Left colon (tissue), 2 donors: ENCODE measurements around the gene SETDB1. TPM values are rescaled to one million over a fixed set of nuclear protein-coding genes. Genes with fewer than 3 reads are reported as not detected.
A peak's percentile ranks its signal among the peaks of the same experiment; 100 is the strongest.

ENCODE experiments used
- ATAC-seq: fragments of 200-7000 bp; cut with Tn5 transposase; one replicate; pipeline ENCODE4 v1.9.1; 2020; ENCODE audit warnings: mild to moderate bottlenecking, moderate library complexity
- DNase-seq, 2 donors: peaks; one replicate each; pipeline ENCODE4 v3.0.0-alpha.2; 2020
- intact Hi-C, 2 donors: fragments of 100-400 bp; cut with DNase I in 1 of 2; cut with micrococcal nuclease in 1 of 2; formaldehyde crosslinking; loops; one replicate each; pipeline versions ENCODE4 v1.11.2 to v1.14.0; 2022; cut with DNase I, micrococcal nuclease
- total RNA-seq, 2 donors: library from RNA; stranded (reverse); fragmentation: NEBNext Ultra II Directional; extraction: Animal tissue kit (Norgen Biotek cat#: 25700); gene quantifications; one replicate each; pipeline ENCODE4 v1.2.1, GENCODE V29; 2021
- donor health status: DM: no; HTN: no; CAD: no.
- donor health status: DM: yes; HTN: yes; CAD: no.

The SETDB1 gene
- total RNA-seq, 2 donors from 2014 or later = 35.7 to 38.9 TPM

DNA sequence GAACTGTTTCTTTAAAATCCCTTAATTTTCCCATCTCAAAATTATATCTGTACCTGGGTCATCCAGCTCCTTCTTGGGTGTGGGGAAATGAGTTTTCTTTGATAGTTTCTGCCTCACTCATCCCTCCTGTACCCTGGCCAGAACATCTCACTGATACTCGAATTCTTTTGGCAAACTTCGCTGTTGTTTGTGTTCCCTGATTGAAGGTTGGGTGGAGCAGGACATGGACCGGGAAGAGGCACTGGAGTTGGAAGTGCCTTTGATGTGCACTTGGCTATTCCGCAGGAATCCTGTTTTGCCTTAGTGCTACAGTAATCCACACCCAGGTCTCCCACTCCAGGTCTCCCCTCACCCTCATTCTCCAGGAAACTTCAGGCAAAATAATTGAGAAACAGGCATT, 69.3 kb downstream of the SETDB1 start:
- peak; percentile 5 for ATAC-seq
- intact Hi-C loops = no loop called here
- no peak for DNase-seq

DNA sequence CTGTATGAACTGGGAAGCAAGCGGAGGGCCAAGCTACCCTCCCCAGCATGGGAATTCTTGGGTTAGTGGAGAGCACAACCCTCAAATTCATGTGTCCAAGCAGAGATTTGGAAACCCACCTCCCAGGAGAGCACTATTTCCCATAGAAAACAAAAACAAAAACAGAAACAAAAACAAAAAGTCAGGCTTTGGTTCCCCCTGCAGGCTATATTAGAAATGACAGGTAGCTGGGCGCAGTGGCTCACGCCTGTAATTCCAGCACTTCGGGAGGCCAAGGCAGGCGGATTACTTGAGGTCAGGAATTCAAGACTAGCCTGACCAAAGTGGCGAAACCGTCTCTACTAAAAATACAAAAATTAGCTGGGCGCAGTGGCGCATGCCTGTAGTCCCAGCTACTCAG, 69.7 kb downstream of the SETDB1 start:
- no peak for DNase-seq
- ATAC-seq = peak; percentile 68

DNA sequence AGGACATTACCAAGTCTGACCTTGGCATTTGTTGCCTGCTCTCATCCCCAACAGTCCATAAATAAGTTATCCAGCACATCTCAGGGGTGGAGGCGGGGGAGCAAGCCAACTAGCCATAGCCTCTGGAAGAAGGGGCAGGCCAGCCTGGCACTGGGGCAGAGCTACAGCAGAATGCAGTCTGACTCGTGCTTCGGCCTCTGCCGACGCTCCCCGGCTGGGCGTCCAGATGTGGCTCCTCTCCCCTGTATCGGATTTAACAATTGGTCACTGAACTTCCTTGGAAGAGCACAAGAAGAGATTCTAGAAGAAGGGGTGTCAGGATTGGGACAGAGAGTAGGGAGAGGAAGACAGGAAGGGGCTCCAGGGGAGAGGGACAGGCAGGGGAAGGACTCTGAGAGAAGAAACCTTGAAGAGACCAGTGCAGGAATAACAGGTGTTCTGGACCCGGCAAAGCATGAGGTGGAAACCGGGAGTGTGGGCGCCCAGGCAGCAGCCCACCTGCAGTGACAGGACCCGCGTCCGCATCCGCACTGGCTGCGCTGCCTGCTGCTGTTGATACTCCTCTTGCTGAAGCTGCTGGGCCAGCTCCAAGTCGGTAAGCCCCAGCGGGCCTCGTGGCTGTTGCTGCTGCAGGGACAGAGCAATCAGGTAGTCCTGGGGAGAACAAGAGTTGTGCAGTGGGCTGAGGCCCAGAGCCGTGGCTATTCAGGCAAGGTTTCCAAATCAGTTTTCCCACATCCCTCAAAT, 71.1 kb downstream of the SETDB1 start:
- DNase-seq (no peak), ATAC-seq (no peak)
- intact Hi-C loops = no loop called here

More for the DNA sequence above, 69.7 kb downstream of the SETDB1 start:
- intact Hi-C loops = no loop called here

DNA sequence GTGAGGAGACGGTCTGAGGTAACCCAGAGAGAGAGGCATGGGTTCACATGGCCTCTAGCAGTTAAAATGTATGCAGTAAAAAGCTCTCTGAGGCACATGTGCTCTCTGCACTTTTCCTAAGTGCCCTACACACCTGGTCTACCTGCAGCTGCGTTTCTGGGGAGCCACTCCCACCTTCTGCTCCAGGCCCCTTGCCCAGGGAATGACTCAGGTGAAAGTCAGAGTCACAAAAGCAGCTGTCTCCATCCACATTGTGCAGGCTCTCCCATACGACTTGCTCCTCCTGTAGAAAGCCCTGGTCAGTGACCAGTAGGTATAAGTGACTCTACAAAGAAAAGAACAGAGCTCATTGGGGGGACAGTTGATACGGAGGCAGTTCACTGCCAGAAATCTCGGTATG, 71.8 kb downstream of the SETDB1 start:
- ATAC-seq = no peak
- intact Hi-C loops = no loop called here
- DNase-seq = no peak

DNA sequence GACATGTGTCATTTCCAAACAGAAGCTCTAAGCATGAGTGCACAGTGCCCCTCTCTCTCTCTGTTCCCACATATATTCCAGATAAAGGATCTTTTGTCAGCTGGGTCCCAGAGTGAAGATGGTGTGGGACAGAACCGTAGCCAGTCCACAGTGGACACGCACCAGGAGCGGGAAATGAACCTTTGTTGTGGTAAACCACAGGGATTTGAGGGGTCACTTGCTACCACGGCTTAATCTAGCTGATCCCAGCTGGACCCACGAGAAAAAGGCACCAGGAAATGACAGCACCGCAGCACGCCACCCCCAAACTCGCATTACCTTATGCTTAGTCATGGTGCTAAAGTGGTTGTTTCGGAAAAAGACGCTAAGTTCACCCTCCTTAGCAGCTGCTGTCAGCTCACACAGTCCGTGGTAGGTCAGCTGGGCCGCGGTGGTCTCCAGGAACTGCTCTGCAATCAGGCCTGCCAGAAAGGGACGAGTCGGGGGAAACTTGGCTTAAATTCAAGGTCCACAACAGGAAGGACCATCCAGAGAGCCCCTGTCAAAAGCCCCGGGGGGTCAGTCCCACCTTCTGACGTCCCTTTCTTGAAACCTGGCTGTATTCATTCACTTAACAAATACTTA, 73.0 kb downstream of the SETDB1 start:
- ATAC-seq (no peak), DNase-seq (no peak)
- intact Hi-C loops = no loop called here

DNA sequence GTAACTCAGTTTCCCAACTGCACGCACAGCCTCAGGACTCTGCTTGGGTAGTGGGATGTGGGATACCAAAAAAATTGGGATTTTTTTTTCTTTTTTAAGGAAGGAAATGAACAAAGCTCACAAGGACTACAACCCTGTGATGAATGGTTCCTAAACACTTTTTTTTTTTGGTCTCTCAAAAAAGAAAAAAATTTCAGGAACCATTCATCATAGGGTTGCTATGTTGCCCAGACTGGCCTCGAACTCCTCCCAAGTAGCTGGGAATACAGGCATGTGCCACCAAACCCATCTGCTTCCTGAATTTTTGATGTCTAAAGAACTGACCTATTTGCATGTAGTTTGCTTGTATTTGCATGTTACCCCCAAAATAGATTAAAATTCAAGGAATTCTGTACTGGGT, 73.8 kb downstream of the SETDB1 start:
- ATAC-seq (no peak), DNase-seq (no peak)
- intact Hi-C loops = loop anchor here in 1 of 2 donors (5.0 kb wide), 1 partner anchor 173 kb away; no protein-coding TSS in a partner anchor

DNA sequence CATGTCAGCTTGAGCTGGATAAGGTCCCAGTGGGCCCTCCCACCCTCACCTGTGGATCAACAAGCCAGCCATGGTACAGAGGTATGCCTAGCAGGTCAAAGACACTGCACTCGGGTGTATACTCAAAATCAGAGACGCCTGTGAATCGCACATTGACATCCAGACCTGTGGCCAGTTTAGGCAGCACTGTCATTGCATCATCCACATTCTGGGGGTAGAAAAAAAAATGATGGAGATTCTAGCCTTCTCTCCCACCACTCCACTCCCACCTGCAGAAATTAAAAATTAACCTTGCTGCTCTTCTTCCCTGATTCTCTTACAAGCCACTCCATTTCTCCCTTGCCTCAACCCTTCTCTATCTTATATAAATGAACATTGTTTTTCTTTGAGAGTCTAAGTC, 74.2 kb downstream of the SETDB1 start:
- intact Hi-C loops = loop anchor here in 1 of 2 donors (5.0 kb wide), 1 partner anchor 173 kb away; no protein-coding TSS in a partner anchor
- ATAC-seq (no peak), DNase-seq (no peak)

DNA sequence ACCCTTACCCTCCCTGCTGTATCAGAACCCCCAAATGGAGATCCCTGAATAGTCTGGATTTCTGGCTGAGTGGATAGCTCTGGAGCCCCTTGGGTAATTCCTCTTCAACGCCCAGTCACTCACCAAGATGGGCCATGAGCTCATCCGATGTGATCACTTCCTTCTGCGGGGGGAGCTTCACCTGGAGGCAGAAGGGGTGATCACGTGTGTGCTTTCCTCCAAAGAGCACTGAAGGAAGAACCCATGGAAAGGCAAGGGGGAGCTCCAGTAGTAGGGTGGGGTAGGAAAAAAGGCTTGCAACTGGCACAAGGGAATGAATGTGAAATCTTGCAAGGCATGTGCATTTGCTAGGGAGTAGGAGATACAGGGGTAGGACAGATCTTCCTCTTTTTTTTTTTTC, 75.4 kb downstream of the SETDB1 start:
- DNase-seq (no peak), ATAC-seq (no peak)
- intact Hi-C loops = loop anchor here in 1 of 2 donors (5.0 kb wide), 1 partner anchor 174 kb away; no protein-coding TSS in a partner anchor

DNA sequence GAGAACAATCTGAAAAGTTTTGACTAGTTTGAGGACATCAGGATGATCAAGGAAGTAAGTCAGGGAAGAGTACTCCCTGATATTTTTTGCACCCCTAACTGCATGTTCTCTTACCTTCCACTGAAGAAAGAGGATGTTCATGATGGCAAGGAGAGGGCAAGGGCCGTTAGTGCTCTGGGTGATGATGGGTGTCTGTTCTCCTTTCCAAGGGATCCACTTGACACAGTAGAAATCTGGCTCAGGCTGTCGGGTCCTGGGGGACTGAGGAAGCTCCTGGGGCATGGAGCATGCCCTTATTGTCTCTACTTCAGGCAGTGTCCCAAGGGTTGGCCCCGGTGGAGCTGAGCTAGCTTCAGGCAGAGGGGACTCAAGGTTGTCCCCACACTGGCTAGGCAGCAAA, 75.9 kb downstream of the SETDB1 start:
- intact Hi-C loops = loop anchor here in 1 of 2 donors (5.0 kb wide), 1 partner anchor 175 kb away; no protein-coding TSS in a partner anchor
- ATAC-seq (no peak), DNase-seq (no peak)

DNA sequence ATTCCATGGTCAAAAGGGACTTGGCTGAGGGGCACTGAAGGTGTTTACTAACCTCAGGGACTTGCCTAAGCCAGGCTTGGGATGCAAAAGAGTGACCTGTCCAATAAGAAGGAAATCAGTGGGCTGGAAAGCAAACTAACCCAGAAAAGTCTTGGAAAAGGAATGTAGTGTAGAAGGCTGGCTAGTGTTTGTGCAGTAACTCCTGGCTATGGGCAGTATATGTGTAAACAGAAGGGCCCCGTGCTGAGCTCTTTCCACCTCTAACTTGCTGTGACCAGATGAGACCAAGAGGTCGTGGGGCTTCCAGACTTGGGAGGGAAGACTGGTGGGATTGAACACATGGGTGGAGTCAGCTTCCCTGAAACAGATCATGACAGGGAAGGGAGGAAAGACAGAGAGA, 76.4 kb downstream of the SETDB1 start:
- DNase-seq (no peak), ATAC-seq (no peak)
- intact Hi-C loops = loop anchor here in 1 of 2 donors (5.0 kb wide), 1 partner anchor 175 kb away; no protein-coding TSS in a partner anchor

DNA sequence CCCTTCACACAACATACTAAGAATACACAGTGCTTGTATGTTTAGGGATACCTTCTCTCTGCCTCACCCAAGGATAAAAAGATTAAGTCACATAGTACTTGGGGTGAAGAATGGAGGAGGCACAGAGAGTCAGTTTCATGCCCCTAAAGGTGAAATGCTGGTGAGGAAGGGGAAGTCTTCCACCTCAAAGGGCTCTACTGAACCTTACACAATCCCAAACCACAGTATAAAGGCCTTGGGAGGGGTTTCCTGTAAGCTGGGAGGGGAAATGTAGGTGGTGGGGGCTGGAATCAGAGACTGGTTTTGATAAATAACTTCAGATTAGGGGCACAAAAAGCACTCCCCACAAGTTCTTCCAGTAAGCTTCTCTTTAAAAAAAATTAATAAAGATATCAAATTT, 77.0 kb downstream of the SETDB1 start:
- intact Hi-C loops = loop anchor here in 1 of 2 donors (5.0 kb wide), 1 partner anchor 176 kb away; no protein-coding TSS in a partner anchor
- ATAC-seq = no peak
- DNase-seq = no peak

DNA sequence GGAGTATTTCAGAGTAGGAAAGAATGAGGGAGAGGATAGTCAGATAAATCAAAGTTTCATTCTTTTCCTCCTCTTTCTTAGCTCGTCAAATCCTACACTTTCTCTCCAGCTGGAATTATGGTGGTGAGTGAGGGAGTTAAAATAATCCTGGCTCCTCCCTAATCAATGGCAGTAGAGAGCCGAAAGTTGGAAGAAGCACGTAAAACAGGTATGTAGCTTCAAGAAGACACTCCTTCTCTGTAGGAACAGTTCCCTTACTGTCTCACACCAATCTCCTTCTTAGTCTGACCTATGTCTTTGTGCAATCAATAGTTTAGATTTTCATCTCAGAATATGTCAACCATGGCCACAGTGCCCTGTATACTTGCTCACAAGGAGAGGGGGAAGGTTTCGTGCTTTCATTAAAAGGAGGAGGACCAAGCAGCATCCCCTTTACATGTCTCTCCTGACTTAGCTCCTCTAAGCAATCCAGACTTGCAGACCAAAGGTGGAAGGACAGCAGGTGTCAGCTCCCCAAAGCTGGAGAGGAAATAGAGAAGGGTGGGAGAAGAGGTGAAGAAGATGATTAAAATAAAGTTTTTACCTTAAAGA, 79.7 kb downstream of the SETDB1 start:
- ATAC-seq (peak; percentile 2), DNase-seq (no peak)
- intact Hi-C loops = no loop called here

DNA sequence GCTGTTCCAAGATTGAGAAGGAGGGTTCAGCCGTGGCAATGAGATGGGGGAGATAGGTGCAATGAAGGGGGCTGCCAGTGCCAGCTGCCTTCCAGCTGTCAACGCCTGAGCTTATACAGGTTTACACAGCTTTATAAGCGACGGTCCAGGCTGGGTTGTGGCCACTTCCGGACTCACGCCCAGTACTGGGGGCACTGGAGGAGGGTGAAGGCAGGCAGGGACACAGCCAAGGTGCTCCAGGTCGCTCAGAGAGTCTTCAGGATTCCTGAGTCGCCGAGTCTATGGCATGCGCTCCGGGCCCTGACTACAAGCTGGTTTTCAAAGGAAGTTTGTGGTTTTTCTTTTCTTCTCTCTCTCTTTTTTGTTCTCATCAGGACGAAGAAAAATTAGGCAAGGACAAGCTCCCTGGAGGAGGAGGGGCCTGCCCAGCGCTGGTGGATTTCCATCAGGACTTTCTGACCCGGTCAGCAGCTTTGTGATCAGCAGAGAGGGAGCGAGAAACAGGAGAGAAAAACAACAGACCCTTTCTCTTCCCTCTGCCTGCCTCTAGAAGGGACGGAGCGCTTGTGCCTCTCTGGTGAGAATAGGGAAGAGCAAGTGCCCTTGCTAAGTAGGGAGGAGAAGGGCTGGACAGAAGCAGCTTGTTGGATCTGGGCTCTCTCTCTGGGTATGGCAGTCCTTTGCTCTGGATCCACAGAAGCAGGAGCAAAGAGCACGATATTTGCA, 80.3 kb downstream of the SETDB1 start, which contains the start of gene MINDY1:
TSS of gene MINDY1 (minus strand) at position 576 of the 726 bp plus-strand sequence. CDS start 4,285 bp downstream, outside the sequence.
- peak; percentile 80 to 84 for DNase-seq
- peak; percentile 67 for ATAC-seq
- intact Hi-C loops = no loop called here

DNA sequence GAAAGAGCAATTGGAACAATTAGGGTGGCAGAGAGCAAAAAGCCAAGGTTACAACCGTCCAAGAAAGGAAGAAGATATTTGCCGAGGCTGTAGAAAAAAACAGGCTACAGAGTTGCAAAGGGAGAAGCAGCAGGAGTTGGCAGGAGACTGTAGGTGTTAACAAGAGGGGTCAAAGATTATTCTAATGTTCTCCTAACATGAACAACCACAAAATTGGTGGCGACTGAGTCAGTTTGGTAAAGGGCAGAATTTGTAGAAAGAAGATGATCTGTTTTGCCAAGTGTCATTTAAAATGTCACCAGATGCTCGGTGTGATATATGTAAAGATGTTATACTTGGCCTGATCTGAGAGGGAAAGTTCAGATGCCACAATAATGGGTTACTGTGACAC, 81.7 kb downstream of the SETDB1 start:
- ATAC-seq (no peak), DNase-seq (no peak)
- intact Hi-C loops = no loop called here

DNA sequence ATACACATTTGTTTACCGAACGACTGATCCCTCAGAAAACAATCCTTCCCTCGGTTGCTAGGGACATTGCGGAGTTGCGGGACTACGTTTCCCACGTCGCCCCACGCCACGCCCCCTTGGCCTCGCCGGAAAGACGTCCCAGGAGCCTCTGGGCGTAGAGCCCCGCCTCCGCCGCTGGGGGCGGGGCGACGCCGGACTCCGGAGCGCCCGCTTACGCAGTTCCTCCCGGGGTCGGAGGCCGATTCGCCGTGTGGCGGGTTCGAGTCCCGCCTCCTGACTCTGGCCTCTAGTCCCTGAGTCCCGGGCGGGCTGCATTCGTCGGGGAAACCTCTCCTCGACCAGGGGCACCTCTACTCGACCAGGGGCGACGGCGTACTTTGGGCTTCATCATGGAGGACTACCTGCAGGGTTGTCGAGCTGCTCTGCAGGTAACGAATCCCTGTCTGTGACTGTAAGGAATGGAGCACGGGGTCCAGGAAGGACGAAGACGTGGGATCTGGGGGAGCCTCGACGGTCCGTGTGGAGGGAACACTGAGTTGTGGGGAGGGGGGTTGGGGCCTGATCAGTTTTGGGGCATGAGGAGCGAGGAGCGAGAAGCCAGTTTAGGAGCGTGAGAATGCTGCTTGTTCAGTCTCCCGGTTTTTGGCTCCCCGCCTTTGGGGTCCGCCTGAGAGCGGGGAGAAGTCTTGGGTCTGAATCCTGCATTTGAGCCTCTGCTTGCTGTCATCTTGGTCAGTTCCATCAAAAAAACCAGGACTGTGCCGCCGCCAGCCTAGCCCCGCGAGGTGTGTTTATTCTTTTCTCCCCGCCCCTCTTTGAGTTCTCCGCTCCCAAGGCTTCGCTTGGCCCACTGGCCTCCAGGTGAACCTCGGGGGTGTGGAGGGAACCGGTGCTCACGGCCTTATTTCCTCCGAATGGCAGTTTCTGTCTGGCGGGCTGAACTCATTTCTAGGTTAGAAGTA, 82.4 kb downstream of the SETDB1 start, which contains the start of gene PRUNE1:
TSS of gene PRUNE1 (plus strand) at position 206 of the 962 bp plus-strand sequence. CDS start at position 390, 184 bp downstream.
- peak; percentile 76 for ATAC-seq
- intact Hi-C loops = no loop called here
- peak; percentile 97 to 99 for DNase-seq

DNA sequence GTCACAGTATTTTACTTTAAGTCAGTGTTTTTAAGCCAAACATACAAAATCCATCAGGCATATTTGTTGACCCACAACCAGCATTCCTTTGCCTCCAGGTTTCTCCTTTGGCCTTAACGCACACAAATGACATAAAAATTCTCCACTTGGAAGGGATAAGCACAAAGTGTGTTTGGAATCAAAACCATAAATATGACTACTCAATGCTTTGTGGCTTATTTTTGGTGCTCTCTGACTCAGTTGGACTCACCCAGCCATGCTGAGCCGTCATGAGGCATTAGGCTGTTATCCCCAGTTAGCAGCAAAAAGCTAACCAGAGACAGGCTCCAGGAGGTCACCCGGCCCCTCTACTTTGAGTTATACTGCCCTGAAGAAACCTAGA, 83.0 kb downstream of the SETDB1 start:
- DNase-seq = no peak
- no peak for ATAC-seq

DNA sequence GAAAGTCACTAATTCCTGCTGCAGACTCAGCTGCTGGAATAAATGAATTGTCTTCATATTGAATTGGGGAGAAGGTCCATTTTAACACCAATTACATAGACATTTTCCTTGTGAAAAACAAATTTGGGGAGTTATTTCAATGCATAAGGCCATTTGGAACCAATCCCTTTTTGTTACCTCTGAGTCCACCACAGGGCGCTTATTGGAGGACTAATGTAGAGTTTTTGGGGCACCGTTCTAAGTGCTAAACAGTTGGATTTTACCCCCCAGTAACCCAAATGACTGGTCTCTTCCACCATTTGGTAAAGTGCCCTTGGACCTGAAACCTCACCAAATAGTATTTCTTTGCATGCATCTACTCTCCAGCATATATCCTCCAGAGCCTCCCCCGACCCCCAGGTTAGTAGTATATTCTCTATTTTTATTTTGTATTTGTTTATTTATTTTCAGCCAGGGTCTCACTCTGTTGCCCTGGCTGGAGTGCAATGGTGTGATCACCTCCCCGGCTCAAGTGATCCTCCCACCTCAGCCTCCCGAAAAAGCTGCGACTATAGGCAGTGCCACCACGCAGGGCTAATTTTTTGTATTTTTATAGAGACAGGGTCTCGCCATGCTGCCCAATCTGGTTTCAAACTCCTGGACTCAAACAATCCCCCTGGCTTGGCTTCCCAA, 83.6 kb downstream of the SETDB1 start:
- intact Hi-C loops = no loop called here
- DNase-seq (no peak), ATAC-seq (no peak)

More for the DNA sequence above, 83.0 kb downstream of the SETDB1 start:
- intact Hi-C loops = no loop called here
